Measurements from ENCODE around the gene CTNNA2. TPM values are rescaled to one million over a fixed set of nuclear protein-coding genes. Genes with fewer than 3 reads are reported as not detected.

Gene CTNNA2
- total and polyA plus RNA-seq, 2 of the 8 experiments (the other 6 are each of a cell fraction or from before 2014, with no cell fraction given), result 3.9 to 9.0 TPM

DNA sequence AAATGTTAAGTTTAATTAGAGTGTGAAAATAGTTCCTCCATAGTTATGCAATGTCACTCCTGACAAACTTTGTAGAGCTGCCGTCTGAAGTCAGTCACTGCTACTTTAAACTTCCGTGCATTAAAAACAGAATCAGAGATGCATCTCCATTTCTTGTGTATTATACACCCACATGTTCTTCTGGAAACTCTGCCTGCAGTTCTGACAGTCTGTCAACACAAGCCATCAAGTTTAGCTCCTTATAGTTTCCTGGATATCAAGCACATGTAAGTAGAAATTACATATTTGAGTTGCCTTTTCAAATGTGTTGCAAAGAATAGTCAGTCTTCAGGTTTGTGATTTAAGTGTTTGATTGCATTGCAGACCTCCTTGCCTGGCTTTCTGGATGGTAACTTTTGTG lies 184.3 kb downstream of the CTNNA2 start:
- H4K8ac ChIP-seq (ENCODE audit: extremely low read depth, insufficient read depth, low read length), result no peak overlapping the region
- H2BK20ac ChIP-seq (ENCODE audit: low read length), result no peak overlapping the region
- FAIRE-seq, result no peak
- no peaks in the 10 kb centered on the region for H4K20me1 ChIP-seq (replicated peaks in 1 of 2; ENCODE audit: control insufficient read depth in 1 of 2, insufficient read depth in 2 of 2, low read length in 2 of 2)
- no peaks in the 10 kb centered on the region for H3K79me2 ChIP-seq (ENCODE audit: control insufficient read depth in 1 of 2, insufficient read depth in 2 of 2, low read length in 2 of 2)
- POLR2A ChIA-PET (ENCODE audit: partially characterized antibody), result no interaction called here
- H3K36me3 ChIP-seq (ENCODE audit: control insufficient read depth in 2 of 4, insufficient read depth in 4 of 4, low read length in 3 of 4), result no peaks in the 10 kb centered on the region
- H3K4me1 ChIP-seq (replicated peaks in 1 of 4; ENCODE audit: control insufficient read depth in 3 of 4, insufficient read depth in 4 of 4, low read length in 3 of 4), result no peaks in the 10 kb centered on the region
- WGBS, 2 experiments (ENCODE audit: extremely low coverage in 1 of 2, insufficient coverage in 1 of 2, insufficient read length in 1 of 2, insufficient replicate concordance in 2 of 2, low coverage in 1 of 2, low lambda C conversion rate in 2 of 2, missing lambda C conversion rate in 1 of 2), result 93% methylated on average over 2 of the region's 2 CpGs; no CpG with 5 or more reads in 1 of the 2 experiments
- H3K4me3 ChIP-seq (ENCODE audit: extremely low read depth in 1 of 4, insufficient read depth in 2 of 4, low read depth in 3 of 4, low read length in 4 of 4), result no peak overlapping the region
- H2BK5ac ChIP-seq (ENCODE audit: low read depth, low read length), result no peak overlapping the region
- no peak for DNase-seq (ENCODE audit: low read depth in 1 of 2, low spot score in 2 of 2)
- H2BK15ac ChIP-seq (ENCODE audit: low read length), result no peak overlapping the region
- H2AK5ac ChIP-seq (ENCODE audit: low read depth, low read length), result no peak overlapping the region
- no peaks in the 10 kb centered on the region for H3K9me3 ChIP-seq (ENCODE audit: insufficient read depth in 2 of 2, low read depth in 1 of 2, low read length in 1 of 2)
- CTCF ChIA-PET (ENCODE audit: partially characterized antibody), result no interaction called here
- no peak overlapping the region for H3K4ac ChIP-seq (replicated peaks; ENCODE audit: insufficient read length, low read depth, low read length)
- no peak overlapping the region for H4K5ac ChIP-seq (ENCODE audit: insufficient read length, low read depth, low read length)
- H3K14ac ChIP-seq (ENCODE audit: insufficient read length), result no peak overlapping the region
- H3K56ac ChIP-seq (replicated peaks; ENCODE audit: insufficient read length, low read depth, low read length), result no peak overlapping the region
- no peak overlapping the region for H3K4me2 ChIP-seq (ENCODE audit: insufficient read depth in 1 of 2, low read depth in 2 of 2, low read length in 2 of 2)
- H4K91ac ChIP-seq (replicated peaks; ENCODE audit: insufficient read length, low read length), result no peak overlapping the region
- H3K27ac ChIP-seq (ENCODE audit: low read depth, low read length), result no peak overlapping the region
- H2AFZ ChIP-seq (ENCODE audit: low read length), result no peak overlapping the region
- TF ChIP-seq CHD2 (IDR thresholded peaks at IDR 0.05; ENCODE audit: low read length) (no peak), SIX5 (IDR thresholded peaks at IDR 0.05; ENCODE audit: low read depth, low read length) (no peak), BRCA1 (IDR thresholded peaks at IDR 0.05; ENCODE audit: low read depth, low read length) (no peak), ASH2L (IDR thresholded peaks at IDR 0.05; ENCODE audit: low read length) (no peak), SP4 (IDR thresholded peaks at IDR 0.05; ENCODE audit: low read length) (no peak), JUN (IDR thresholded peaks at IDR 0.05; ENCODE audit: low read depth, low read length) (no peak), EZH2 (IDR thresholded peaks at IDR 0.05; ENCODE audit: low read depth, low read length, severe bottlenecking) (no peak), RXRA (IDR thresholded peaks at IDR 0.05; ENCODE audit: insufficient read depth, low read depth, low read length) (no peak), POLR2AphosphoS5 (IDR thresholded peaks at IDR 0.05; ENCODE audit: low read depth, low read length) (no peak), EGR1 (IDR thresholded peaks at IDR 0.05; ENCODE audit: borderline replicate concordance, low read depth, low read length) (no peak), SIRT6 (IDR thresholded peaks at IDR 0.05; ENCODE audit: low read length) (no peak), KDM5A (IDR thresholded peaks at IDR 0.05; ENCODE audit: low read length) (no peak)
- no peak overlapping the region for H2BK120ac ChIP-seq (replicated peaks; ENCODE audit: low read depth, low read length)
- no peaks in the 10 kb centered on the region for H3K27me3 ChIP-seq (replicated peaks in 1 of 4; ENCODE audit: control insufficient read depth in 3 of 4, extremely low read depth in 1 of 4, insufficient read depth in 3 of 4, low read length in 3 of 4)
- H2BK12ac ChIP-seq (ENCODE audit: low read depth, low read length), result no peak overlapping the region
- H3K18ac ChIP-seq (ENCODE audit: extremely low read depth, low read length), result no peak overlapping the region
- no peak overlapping the region for H3K9ac ChIP-seq (replicated peaks in 1 of 4; ENCODE audit: extremely low read depth in 1 of 4, low read depth in 3 of 4, low read length in 3 of 4)
- H3K23ac ChIP-seq (ENCODE audit: insufficient read length), result no peak overlapping the region
- no peaks in the 10 kb centered on the region for H3K79me1 ChIP-seq (ENCODE audit: low read depth, low read length)
- no peaks in the 10 kb centered on the region for H3K23me2 ChIP-seq (ENCODE audit: low read depth, low read length)

Measured in H1 (cell line).